Left kidney (tissue), 2 donors: ENCODE data around the gene MYRF. TPM values are rescaled to one million over a fixed set of nuclear protein-coding genes. Genes with fewer than 3 reads are reported as not detected.

Experiments used
- DNase-seq: peaks from one replicate; pipeline ENCODE4 v3.0.0-alpha.2; 2013
- polyA plus RNA-seq: library from polyadenylated mRNA; unstranded; fragments of 120-200 nt; gene quantifications from one replicate; pipeline ENCODE4 v1.2.1, GENCODE V29; 2013; ENCODE audit not compliant: insufficient read length

Gene MYRF
- polyA plus RNA-seq, 1 donor = 23.1 TPM

- no peak for DNase-seq
Measured at GRCh38 chr11:61817471-61818202, 65.2 kb downstream of the MYRF start.

GRCh38 chr11:61820174-61820573, 67.7 kb downstream of the MYRF start:
- DNase-seq = no peak

- no peak for DNase-seq
Measured at GRCh38 chr11:61826930-61827570, 74.6 kb downstream of the MYRF start.

- peak; percentile 93 for DNase-seq
Measured at GRCh38 chr11:61827571-61828378, 75.3 kb downstream of the MYRF start, which contains the start of gene FADS2. Gene FADS2, plus strand, starts transcription at chr11:61828300. Its CDS starts 91 bp downstream, at chr11:61828391.

- DNase-seq = no peak
Measured at GRCh38 chr11:61828379-61828628, 75.9 kb downstream of the MYRF start.

- peak; percentile 57 for DNase-seq
Measured at GRCh38 chr11:61828629-61829407, 76.4 kb downstream of the MYRF start.

- no peak for DNase-seq
Measured at GRCh38 chr11:61829806-61830205, 77.4 kb downstream of the MYRF start.

- DNase-seq = no peak
Measured at GRCh38 chr11:61830237-61831105, 78.0 kb downstream of the MYRF start.

GRCh38 chr11:61832207-61832606, 79.8 kb downstream of the MYRF start:
- no peak for DNase-seq

DNA sequence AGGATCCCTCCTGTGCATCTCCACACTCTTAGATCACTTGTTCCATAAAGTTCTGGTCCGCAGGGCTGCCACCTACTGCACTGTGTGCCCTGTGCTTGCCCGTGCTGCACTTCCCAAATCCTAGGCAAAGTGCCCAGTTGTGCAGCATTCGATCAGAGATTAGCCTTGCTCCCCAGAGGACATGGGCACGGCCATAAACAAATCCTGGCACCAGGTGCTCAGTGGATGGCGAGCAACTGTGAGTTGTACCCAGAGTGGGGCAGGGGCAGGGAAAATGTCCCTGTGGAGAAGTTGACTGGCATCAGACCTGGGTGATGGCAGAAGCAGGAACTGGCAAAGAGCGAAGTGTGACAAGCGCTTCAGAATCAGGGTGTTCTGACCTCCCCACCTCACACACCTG, 80.3 kb downstream of the MYRF start:
- no peak for DNase-seq

DNA sequence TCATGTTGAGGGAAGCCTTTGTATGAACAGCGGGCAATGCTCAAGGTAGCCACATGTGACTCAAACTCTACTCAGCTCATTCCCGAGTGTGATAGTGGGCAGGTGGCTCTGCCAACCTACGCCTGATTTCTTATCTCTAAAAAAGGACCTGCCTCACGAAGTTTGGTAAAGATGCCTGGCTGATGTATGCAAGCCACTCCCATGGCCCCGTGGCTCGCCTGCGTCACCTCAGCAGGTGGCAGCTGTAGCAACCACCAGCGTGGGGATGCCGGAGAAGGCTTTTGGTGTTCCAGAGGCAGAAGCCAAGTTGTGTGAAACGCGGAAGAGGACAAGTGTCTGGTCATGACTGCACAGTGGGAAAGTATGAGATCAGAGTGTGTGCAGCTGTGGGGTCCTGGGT, 81.0 kb downstream of the MYRF start:
- no peak for DNase-seq

DNA sequence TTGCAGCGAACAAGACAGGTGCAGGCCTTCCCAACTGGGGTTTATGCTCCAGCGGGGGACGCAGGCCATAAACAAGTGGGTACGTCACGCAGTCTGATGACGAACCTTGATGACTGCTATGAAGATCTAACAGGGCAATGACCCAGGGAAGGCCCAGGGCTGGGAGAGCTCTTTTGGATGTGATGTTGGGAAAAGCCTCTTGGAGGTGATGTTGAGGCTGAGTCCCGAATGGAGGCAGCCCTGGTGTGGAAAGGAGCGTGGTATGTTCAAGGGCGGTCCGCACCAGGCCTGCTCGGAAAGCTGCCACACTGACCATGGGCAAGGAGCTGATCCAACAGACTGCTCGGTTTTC, 81.5 kb downstream of the MYRF start:
- no peak for DNase-seq

- no peak for DNase-seq
Measured at GRCh38 chr11:61834278-61835048, 82.0 kb downstream of the MYRF start.

GRCh38 chr11:61836193-61836592, 83.8 kb downstream of the MYRF start:
- no peak for DNase-seq

DNA sequence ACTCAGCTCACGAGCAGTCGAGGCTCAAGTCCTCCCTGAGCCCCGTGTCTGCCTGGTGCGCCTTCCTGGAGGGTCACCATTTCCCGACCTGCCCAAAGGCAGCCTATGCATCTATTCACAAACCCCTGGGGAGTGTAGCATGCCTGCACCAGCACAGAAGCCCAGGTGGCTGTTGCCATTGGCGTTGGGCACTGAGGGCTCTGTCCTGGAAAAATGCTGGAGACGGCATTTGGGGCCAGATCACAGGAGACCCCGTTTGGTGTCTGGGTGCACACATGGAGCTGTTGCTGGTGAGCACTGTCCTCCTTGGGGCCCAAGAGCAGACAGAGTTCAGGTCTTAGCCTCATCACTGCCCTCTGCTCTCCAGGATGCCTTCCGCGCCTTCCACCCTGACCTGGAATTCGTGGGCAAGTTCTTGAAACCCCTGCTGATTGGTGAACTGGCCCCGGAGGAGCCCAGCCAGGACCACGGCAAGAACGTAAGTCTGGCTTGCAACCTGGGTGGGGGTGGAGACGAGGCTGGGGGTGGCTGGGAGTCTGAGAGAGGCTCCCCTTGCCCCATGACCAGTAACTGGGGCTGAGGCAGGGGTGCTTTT, 85.1 kb downstream of the MYRF start:
- no peak for DNase-seq

Other genes starting within 250 kb of the MYRF start
- gene LRRC10B, start 243.9 kb upstream of the MYRF start, polyA plus RNA-seq = 0.63 TPM
- 4.7 TPM for gene SYT7, start 171.6 kb upstream of the MYRF start, polyA plus RNA-seq
- 3.2 TPM for gene DAGLA, start 72.2 kb upstream of the MYRF start, polyA plus RNA-seq
- 161 TPM for gene TMEM258, start 40.0 kb downstream of the MYRF start, polyA plus RNA-seq
- 45.0 TPM for gene FEN1, start 40.3 kb downstream of the MYRF start, polyA plus RNA-seq
- gene FADS1, start 64.4 kb downstream of the MYRF start, polyA plus RNA-seq = 49.0 TPM
- 105 TPM for gene FADS2, start 75.7 kb downstream of the MYRF start, polyA plus RNA-seq
- gene FADS3, start 138.9 kb downstream of the MYRF start, polyA plus RNA-seq = 13.8 TPM
- 18.7 TPM for gene RAB3IL1, start 164.9 kb downstream of the MYRF start, polyA plus RNA-seq
- 4.1 TPM for gene BEST1, start 197.7 kb downstream of the MYRF start, polyA plus RNA-seq
- 2,056 TPM for gene FTH1, start 215.0 kb downstream of the MYRF start, polyA plus RNA-seq